Keratinocyte (primary cell): ENCODE data around the gene AKAP10. TPM values are rescaled to one million over a fixed set of nuclear protein-coding genes. Genes with fewer than 3 reads are reported as not detected.

ENCODE experiments used
- DNase-seq: peaks from one replicate; pipeline ENCODE4 v3.0.0-alpha.2; 2011; ENCODE audit warnings: low read depth, missing footprints, low spot score
- FAIRE-seq: peaks from 2 replicates; lab custom pipeline; 2011; peaks lifted over from hg19 to GRCh38; lab: Jason Lieb, UNC
- H2AFZ ChIP-seq: 2 replicates; pipeline ENCODE4 v1.6.0; 2012; ENCODE audit warnings: low read length, control low read depth, inconsistent platforms; ENCODE audit not compliant: control insufficient read depth
- H3K27ac ChIP-seq: 2 replicates; pipeline ENCODE4 v1.5.1; 2011; ENCODE audit warnings: low read length; ENCODE audit not compliant: control insufficient read depth, insufficient read depth
- H3K27me3 ChIP-seq: 3 replicates; pipeline ENCODE4 v1.6.0; 2011; ENCODE audit warnings: low read length; ENCODE audit not compliant: control insufficient read depth, insufficient read depth; ENCODE audit errors: extremely low read depth
- H3K36me3 ChIP-seq, 2 experiments: 2 replicates in 1 of 2; 3 replicates in 1 of 2; pipeline ENCODE4 v1.5.1; 2011; ENCODE audit warnings: low read length in 2 of 2, mild to moderate bottlenecking in 1 of 2; ENCODE audit not compliant: control insufficient read depth in 2 of 2, insufficient read depth in 2 of 2; ENCODE audit errors: extremely low read depth in 1 of 2
- H3K4me1 ChIP-seq: 3 replicates; pipeline ENCODE4 v1.5.1; 2011; ENCODE audit warnings: low read length; ENCODE audit not compliant: control insufficient read depth, insufficient read depth; ENCODE audit errors: extremely low read depth
- H3K4me2 ChIP-seq: 3 replicates; pipeline ENCODE4 v1.6.0; 2011; ENCODE audit warnings: low read depth, low read length; ENCODE audit not compliant: control insufficient read depth, insufficient read depth; ENCODE audit errors: extremely low read depth
- H3K4me3 ChIP-seq, 3 experiments: fragments of 200-600 bp in 1 of 3; sonication (generic) in 1 of 3; 2 replicates in 2 of 3; 3 replicates in 1 of 3; pipeline ENCODE4 v1.5.1; 2011 to 2016; ENCODE audit warnings: low read length in 3 of 3, mild to moderate bottlenecking in 3 of 3, control low read depth in 2 of 3, inconsistent platforms in 1 of 3, low read depth in 1 of 3, mixed read lengths in 1 of 3, mixed run types in 1 of 3, moderate library complexity in 1 of 3; ENCODE audit not compliant: control insufficient read depth in 2 of 3, insufficient read depth in 2 of 3; ENCODE audit errors: extremely low read depth in 1 of 3
- H3K79me2 ChIP-seq: 2 replicates; pipeline ENCODE4 v1.6.0; 2012; ENCODE audit warnings: low read length; ENCODE audit not compliant: control insufficient read depth, insufficient read depth
- H3K9ac ChIP-seq: 3 replicates; pipeline ENCODE4 v1.6.0; 2011; ENCODE audit warnings: low read length; ENCODE audit not compliant: control insufficient read depth, insufficient read depth; ENCODE audit errors: extremely low read depth
- H3K9me1 ChIP-seq: 3 replicates; pipeline ENCODE4 v1.6.0; 2011; ENCODE audit warnings: low read length; ENCODE audit not compliant: control insufficient read depth, insufficient read depth; ENCODE audit errors: extremely low read depth
- H3K9me3 ChIP-seq: 2 replicates; pipeline ENCODE4 v1.5.1; 2012; ENCODE audit warnings: low read depth, low read length; ENCODE audit not compliant: control insufficient read depth
- H4K20me1 ChIP-seq: 3 replicates; pipeline ENCODE4 v1.6.0; 2011; ENCODE audit warnings: low read length; ENCODE audit not compliant: control insufficient read depth, insufficient read depth; ENCODE audit errors: extremely low read depth
- EZH2 ChIP-seq: IDR thresholded peaks from one replicate; pipeline ENCODE4 v1.6.1; 2012; ENCODE audit warnings: inconsistent platforms, mild to moderate bottlenecking, low read length, moderate library complexity
- dilution Hi-C: fragments of 300-500 bp; cut with MboI; formaldehyde crosslinking; loops from one replicate; pipeline ENCODE4 v1.7.0; 2020; ENCODE audit warnings: low sequenced_read_pairs; ENCODE audit not compliant: extremely low pct_ligation_motif_present
- polyA plus RNA-seq, 5 experiments: library from polyadenylated mRNA; depleted of rRNA in 3 of 5; stranded (reverse) in 3 of 5; stranded (forward) in 1 of 5; unstranded in 1 of 5; fragments of >200 nt; gene quantifications; 1 replicate in 1 of 5; 2 replicates in 3 of 5; 3 replicates in 1 of 5; pipeline versions ENCODE4 v1.2.1 to v1.2.3, GENCODE V29; 2011 to 2012; ENCODE audit warnings: missing spikeins in 2 of 5, low read depth in 1 of 5, low replicate concordance in 1 of 5
- TF ChIP-seq, protein P1 (sequence below), 3 experiments: IDR thresholded peaks in 1 of 3; conservative IDR thresholded peaks in 1 of 3; optimal IDR thresholded peaks in 1 of 3; 2 replicates in 2 of 3; 3 replicates in 1 of 3; pipeline versions ENCODE3 to v1.5.1; 2011; ENCODE audit warnings: low read length in 3 of 3, mild to moderate bottlenecking in 3 of 3, moderate library complexity in 2 of 3, control low read depth in 1 of 3, inconsistent platforms in 1 of 3; ENCODE audit not compliant: insufficient read depth in 2 of 3; ENCODE audit errors: extremely low read depth in 1 of 3

AKAP10 gene
- polyA plus RNA-seq, 1 donor (not counting 4 experiments of a cell fraction or from before 2014, with no cell fraction given), result 30.8 TPM

GRCh38 chr17:19945009-19945626 is 32.5 kb downstream of the AKAP10 start:
- no peak overlapping the region for H3K9ac ChIP-seq
- no peak overlapping the region for H3K4me2 ChIP-seq
- no peak for TF ChIP-seq EZH2
- TF ChIP-seq, protein P1, sequence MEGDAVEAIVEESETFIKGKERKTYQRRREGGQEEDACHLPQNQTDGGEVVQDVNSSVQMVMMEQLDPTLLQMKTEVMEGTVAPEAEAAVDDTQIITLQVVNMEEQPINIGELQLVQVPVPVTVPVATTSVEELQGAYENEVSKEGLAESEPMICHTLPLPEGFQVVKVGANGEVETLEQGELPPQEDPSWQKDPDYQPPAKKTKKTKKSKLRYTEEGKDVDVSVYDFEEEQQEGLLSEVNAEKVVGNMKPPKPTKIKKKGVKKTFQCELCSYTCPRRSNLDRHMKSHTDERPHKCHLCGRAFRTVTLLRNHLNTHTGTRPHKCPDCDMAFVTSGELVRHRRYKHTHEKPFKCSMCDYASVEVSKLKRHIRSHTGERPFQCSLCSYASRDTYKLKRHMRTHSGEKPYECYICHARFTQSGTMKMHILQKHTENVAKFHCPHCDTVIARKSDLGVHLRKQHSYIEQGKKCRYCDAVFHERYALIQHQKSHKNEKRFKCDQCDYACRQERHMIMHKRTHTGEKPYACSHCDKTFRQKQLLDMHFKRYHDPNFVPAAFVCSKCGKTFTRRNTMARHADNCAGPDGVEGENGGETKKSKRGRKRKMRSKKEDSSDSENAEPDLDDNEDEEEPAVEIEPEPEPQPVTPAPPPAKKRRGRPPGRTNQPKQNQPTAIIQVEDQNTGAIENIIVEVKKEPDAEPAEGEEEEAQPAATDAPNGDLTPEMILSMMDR (optimal IDR thresholded peaks at IDR 0.05 in 1 of 3, IDR thresholded peaks at IDR 0.05 in 1 of 3, conservative IDR thresholded peaks at IDR 0.05 in 1 of 3; ENCODE audit: extremely low read depth in 1 of 3, insufficient read depth in 2 of 3, low read length in 3 of 3), result no peak
- H3K4me1 ChIP-seq, result no peaks in the 10 kb centered on the region
- no peak overlapping the region for H3K4me3 ChIP-seq
- no peak for DNase-seq
- no peak overlapping the region for H3K27ac ChIP-seq
- dilution Hi-C loops, result no loop called here
- H3K79me2 ChIP-seq, result peaks cover 40% of the 10 kb centered on the region
- H4K20me1 ChIP-seq, result peaks cover 11% of the 10 kb centered on the region
- peaks cover 8 to 14% of the 10 kb centered on the region in 2 experiments for H3K36me3 ChIP-seq
- H3K9me3 ChIP-seq, result no peaks in the 10 kb centered on the region
- H3K27me3 ChIP-seq, result no peaks in the 10 kb centered on the region
- H3K9me1 ChIP-seq, result peaks cover 4% of the 10 kb centered on the region
- H2AFZ ChIP-seq, result no peak overlapping the region
- no peak for FAIRE-seq

DNA sequence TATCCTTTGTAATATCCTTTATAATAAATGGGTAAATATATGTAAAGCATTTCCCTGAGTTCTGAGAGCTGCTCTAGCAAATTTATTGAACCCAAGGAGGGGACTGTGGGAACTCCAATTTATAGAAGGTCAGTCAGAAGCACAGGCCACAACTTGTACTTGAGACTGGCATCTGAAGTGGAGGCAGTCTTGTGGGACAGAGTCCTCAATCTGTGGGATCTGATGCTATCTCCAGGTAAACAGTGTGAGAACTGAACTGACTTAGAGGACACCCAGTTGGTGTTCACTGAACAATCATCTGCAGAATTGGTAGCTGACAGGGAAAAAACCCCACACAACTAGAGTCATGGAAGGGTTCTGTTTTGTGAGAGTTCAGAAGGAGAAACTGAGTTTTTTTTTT is 34.0 kb downstream of the AKAP10 start:
- Histone ChIP-seq H3K4me1 (no peaks in the 10 kb centered on the region), H3K27me3 (no peaks in the 10 kb centered on the region), H3K27ac (no peak overlapping the region), H3K36me3 (peaks cover 10 to 26% of the 10 kb centered on the region in 2 experiments), H3K4me2 (no peak overlapping the region), H4K20me1 (peaks cover 11% of the 10 kb centered on the region), H3K9me3 (no peaks in the 10 kb centered on the region), H2AFZ (no peak overlapping the region), H3K79me2 (peaks cover 36% of the 10 kb centered on the region), H3K4me3 (no peak overlapping the region), H3K9ac (no peak overlapping the region), H3K9me1 (peaks cover 4% of the 10 kb centered on the region)
- FAIRE-seq, result no peak
- TF ChIP-seq EZH2, result no peak
- TF ChIP-seq, protein P1 (optimal IDR thresholded peaks at IDR 0.05 in 1 of 3, IDR thresholded peaks at IDR 0.05 in 1 of 3, conservative IDR thresholded peaks at IDR 0.05 in 1 of 3; ENCODE audit: extremely low read depth in 1 of 3, insufficient read depth in 2 of 3, low read length in 3 of 3), result no peak
- DNase-seq, result no peak
- dilution Hi-C loops, result no loop called here
